Gastroesophageal sphincter (tissue), 3 donors: ENCODE results near the gene MRPL17.

Experiments used
- CTCF ChIP-seq, 4 experiments: fragments of 200-600 bp in 2 of 4; fragments of 450-650 bp in 2 of 4; sonication (generic) in 1 of 4; IDR thresholded peaks; one replicate each; pipeline ENCODE4 v1.5.1; 2017 to 2019; ENCODE audit warnings: antibody characterized with exemption in 4 of 4, mild to moderate bottlenecking in 2 of 4, moderate library complexity in 2 of 4
- POLR2AphosphoS5 ChIP-seq: sonication (generic); formaldehyde crosslinking; IDR thresholded peaks from one replicate; pipeline ENCODE4 v1.6.1; 2017; ENCODE audit warnings: antibody characterized with exemption

GRCh38 chr11:6674219-6674597, 8.9 kb downstream of the MRPL17 start:
- TF ChIP-seq CTCF (IDR thresholded peaks at IDR 0.05) (no peak), POLR2AphosphoS5 (no peak)
